ENCODE results near the gene UBAC2.

UBAC2 gene

DNA sequence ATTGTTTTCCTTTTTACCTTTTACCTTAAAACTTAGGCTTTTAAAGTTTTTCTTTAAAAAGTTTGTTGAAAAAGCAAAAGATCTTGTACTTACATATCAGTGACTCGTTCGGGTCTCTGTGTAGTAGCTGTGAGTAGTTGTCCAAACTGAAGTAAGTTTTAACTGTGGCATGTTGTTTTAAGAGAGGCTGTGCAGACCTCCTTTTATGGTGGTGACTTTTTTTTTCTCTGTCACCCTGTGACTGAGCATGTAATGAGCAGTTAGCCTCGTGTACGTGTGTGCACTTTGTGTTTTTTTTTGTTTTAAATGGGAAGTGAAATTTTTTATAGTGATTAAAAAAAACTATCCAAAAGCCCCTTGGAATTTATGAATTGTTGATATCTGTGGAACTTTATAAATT, 106.6 kb downstream of the UBAC2 start, which contains the start of gene GPR183:
GPR183 (minus strand) TSS at position 153 of the 400 bp plus-strand sequence. CDS start 11,254 bp downstream, outside the sequence.
- TF ChIP-seq ZFX (IDR thresholded peaks at IDR 0.05; ENCODE audit: borderline replicate concordance) = no peak
- TF ChIP-seq, protein P1, sequence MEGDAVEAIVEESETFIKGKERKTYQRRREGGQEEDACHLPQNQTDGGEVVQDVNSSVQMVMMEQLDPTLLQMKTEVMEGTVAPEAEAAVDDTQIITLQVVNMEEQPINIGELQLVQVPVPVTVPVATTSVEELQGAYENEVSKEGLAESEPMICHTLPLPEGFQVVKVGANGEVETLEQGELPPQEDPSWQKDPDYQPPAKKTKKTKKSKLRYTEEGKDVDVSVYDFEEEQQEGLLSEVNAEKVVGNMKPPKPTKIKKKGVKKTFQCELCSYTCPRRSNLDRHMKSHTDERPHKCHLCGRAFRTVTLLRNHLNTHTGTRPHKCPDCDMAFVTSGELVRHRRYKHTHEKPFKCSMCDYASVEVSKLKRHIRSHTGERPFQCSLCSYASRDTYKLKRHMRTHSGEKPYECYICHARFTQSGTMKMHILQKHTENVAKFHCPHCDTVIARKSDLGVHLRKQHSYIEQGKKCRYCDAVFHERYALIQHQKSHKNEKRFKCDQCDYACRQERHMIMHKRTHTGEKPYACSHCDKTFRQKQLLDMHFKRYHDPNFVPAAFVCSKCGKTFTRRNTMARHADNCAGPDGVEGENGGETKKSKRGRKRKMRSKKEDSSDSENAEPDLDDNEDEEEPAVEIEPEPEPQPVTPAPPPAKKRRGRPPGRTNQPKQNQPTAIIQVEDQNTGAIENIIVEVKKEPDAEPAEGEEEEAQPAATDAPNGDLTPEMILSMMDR (IDR thresholded peaks at IDR 0.05) = no peak

GRCh38 chr13:99307648-99308339, 107.1 kb downstream of the UBAC2 start:
- no peak overlapping the region for H3K27ac ChIP-seq

More for the DNA sequence above, 106.6 kb downstream of the UBAC2 start, which contains the start of gene GPR183:
- no peak within 1 kb of the TSS for H3K27ac ChIP-seq

DNA sequence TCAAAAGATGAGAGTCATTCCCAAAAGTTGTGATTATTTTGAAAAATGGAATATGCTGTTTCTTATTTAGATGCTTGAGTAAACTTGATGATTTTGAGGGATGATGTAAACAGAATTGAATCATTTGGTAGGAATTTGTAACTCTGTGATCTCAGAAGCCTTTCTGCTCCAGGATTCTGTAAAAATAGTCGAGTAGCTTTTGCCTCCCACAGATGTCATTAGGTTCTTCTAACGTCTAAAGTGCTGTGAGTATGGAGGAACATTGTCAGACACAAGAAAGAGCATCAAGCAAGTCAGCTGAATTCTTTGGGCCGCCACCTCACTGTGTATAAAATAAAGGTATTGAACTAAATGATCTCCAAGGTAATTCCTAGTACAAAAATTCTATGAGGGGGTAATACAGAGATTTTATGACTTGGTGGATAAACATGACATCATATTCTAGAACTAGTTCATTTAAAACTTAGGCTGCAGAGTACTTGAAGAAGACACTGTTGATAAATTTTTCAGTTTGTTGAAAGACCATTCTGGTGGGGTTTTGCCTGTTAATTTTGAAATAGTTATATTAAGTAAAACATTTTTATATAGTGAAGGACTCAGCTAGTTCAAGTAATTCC, 107.9 kb downstream of the UBAC2 start:
- no peak for TF ChIP-seq ZFX (IDR thresholded peaks at IDR 0.05; ENCODE audit: borderline replicate concordance)
- TF ChIP-seq, protein P1 (IDR thresholded peaks at IDR 0.05) = no peak
- H3K27ac ChIP-seq = no peak overlapping the region

More at GRCh38 chr13:99307648-99308339, 107.1 kb downstream of the UBAC2 start:
- no peak for TF ChIP-seq ZFX (IDR thresholded peaks at IDR 0.05; ENCODE audit: borderline replicate concordance)
- TF ChIP-seq, protein P1 (IDR thresholded peaks at IDR 0.05) = no peak

DNA sequence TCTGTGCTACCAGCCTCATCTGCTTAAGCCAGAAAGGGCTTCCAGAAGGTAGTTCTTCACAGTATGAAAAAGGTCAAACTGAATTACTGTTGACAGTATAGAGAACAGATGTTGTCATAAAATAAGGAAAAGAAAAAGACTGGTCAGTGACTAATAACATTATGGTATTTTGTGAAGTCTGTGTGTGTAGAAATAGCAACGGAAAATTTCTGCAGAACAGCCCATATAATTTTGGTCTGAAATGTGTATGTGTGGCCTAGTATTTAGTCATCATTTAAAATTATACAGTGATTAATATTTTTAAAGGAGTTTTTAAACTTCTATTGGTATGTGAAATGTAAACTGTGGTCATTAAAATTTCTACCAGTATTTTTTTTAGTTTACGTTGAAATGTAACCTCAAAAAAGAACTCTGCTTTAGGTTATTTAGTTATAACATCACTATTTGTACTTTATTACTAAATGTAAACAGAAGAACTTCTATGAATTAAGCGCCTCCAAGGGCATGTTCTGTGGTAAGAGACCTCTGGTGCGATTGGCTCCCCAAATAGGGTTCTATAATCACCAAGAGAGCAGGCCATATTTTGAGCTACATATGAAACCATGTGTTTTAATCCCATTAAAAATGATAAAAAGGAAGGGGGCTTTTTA, 109.9 kb downstream of the UBAC2 start:
- no peak overlapping the region for H3K27ac ChIP-seq
- no peak for TF ChIP-seq ZFX (IDR thresholded peaks at IDR 0.05; ENCODE audit: borderline replicate concordance)
- TF ChIP-seq, protein P1 (IDR thresholded peaks at IDR 0.05) = no peak

- TF ChIP-seq ZFX (IDR thresholded peaks at IDR 0.05; ENCODE audit: borderline replicate concordance) = no peak
- TF ChIP-seq, protein P1 (IDR thresholded peaks at IDR 0.05) = no peak
- no peak overlapping the region for H3K27ac ChIP-seq
Measured at GRCh38 chr13:99311137-99311536, 110.5 kb downstream of the UBAC2 start.

DNA sequence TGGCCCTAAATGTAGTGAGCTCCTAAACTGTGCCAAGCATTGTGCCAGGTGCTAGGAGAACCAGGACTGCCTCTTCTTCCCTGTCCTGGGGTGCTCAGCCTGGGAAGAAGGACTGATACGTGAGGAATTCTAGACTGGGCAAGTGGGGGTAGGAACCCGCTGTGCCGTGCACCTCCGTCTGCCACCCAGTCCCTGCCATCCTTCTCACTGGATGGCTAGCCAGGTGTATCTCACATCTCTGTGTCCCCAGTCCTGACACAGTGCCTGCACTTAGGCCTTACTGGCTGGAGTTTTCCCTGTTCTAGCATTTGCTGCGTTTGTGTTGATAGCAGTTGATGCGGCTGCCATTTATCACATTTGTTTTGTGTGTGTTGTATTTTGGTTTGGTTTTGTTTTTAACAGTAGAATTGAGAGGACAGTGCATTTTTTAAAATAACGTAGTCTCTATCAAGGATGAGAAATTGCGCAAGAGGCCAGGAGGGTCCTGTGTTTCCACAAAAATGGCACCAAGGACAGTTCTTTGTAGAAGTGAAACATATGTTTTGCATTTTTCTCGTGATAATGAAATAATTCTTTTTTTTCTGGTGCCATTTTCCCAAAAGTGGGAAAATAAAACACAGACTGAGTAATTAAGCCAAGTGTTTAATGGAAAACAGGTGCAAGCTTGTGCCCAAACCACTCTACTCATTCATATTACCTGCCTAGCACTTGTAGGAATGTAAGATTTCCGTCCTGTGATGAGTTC, 111.3 kb downstream of the UBAC2 start:
- no peak overlapping the region for H3K27ac ChIP-seq
- TF ChIP-seq ZFX (IDR thresholded peaks at IDR 0.05; ENCODE audit: borderline replicate concordance) = no peak
- TF ChIP-seq, protein P1 (IDR thresholded peaks at IDR 0.05) = no peak
